HG03196 (cell line): ENCODE data around the gene P4HB.

Source experiments
- ATAC-seq: cut with Tn5 transposase; IDR thresholded peaks from one replicate; pipeline ENCODE4 v1.9.1; 2021; ENCODE audit not compliant: unreplicated experiment

Gene P4HB

DNA sequence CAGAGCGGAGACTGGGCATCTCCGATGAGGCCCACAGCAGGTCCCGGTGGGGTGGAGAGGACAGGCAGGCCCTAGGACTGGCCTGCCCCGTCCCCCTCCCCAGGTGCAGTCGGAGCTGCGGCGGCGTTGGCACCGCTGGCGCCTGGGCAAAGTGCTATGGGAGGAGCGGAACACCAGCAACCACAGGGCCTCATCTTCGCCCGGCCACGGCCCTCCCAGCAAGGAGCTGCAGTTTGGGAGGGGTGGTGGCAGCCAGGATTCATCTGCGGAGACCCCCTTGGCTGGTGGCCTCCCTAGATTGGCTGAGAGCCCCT is 47.0 kb downstream of the P4HB start:
- ATAC-seq, result no peak

- ATAC-seq, result no peak
Observed at GRCh38 chr17:81812571-81813370, 47.6 kb downstream of the P4HB start.

DNA sequence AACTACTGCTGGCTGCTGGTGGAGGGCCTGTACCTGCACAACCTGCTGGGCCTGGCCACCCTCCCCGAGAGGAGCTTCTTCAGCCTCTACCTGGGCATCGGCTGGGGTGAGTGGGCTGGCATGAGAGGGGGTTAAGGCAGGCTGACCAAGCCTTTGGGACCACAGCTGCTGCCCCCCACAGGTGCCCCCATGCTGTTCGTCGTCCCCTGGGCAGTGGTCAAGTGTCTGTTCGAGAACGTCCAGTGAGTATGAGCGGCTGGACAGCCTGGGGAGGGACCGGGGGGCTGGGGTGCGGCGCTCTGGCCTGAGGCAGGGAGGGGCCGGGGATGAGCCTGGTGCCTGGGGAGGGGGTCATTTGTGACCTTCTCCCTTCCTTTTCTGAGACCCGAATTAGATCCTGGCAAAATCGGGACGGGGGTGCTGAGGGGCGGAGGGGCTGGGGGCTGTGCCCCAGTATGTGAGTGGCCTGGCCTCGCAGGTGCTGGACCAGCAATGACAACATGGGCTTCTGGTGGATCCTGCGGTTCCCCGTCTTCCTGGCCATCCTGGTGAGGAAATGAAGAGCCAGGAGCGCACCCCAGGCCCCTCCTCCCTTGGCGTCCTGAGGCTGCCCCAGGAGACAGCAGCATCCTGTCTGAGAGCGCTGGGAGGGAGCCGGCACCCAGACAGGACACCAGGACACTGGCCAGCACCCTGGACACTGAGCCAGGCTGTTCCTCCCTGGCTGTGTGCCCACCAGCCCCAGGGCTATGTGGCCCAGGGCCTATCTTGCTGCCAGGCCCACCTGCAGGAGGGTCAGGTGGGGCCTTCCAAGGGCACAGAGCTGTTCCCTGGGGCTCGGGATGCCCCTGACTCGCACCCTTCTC is 48.4 kb downstream of the P4HB start:
- ATAC-seq, result no peak

GRCh38 chr17:81810892-81811704 is 49.2 kb downstream of the P4HB start:
- ATAC-seq, result no peak

DNA sequence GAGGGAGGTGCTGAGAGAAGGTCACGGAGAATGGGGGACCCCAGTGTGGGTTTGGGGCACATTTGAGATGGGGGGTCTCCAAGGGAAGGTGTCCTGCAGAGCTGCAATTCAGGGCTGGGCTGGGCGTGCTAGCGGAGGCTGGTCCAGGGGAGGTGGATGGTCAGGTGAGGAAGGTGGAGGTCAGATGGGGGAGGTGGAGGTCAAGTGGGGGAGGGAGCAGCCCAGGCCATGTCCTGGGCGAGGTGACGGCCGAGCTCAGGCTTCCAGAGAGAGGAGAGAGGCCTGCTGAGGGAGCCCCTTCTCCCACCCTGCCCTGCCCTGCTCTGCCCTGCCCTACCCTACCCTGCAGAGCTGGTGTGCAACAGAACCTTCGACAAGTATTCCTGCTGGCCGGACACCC is 49.9 kb downstream of the P4HB start:
- ATAC-seq, result no peak

- ATAC-seq, result no peak
Observed at GRCh38 chr17:81809556-81809998, 50.8 kb downstream of the P4HB start.

DNA sequence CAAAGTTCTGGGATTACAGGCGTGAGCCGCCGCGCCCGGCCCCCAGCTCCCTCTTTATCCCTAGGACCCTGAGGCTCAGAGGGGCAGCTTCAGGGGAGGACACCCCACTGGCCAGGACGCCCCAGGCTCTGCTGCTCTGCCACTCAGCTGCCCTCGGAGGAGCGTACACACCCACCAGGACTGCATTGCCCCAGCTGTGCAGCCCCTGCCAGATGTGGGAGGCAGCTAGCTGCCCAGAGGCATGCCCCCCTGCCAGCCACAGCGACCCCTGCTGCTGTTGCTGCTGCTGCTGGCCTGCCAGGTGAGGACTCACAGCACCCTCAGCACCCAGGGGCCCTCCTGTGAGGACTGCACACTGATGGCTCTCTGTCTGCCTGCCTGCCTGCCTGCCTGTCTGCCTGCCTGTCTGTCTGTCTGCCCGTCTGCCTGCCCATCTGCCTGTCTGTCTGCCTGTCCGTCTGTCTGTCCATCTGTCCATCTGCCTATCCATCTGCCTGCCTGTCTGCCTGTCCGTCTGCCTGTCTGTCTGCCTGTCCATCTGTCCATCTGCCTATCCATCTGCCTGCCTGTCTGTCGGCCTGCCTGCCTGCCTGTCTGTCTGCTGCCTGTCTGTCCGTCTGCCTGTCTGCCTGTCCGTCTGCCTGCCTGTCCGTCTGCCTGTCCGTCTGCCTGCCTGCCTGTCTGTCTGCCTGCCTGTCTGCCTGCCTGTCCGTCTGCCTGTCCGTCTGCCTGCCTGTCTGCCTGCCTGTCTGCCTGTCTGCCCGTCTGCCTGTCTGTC is 51.4 kb downstream of the P4HB start:
- ATAC-seq, result no peak

- ATAC-seq, result no peak
Observed at GRCh38 chr17:81807839-81808238, 52.5 kb downstream of the P4HB start.

DNA sequence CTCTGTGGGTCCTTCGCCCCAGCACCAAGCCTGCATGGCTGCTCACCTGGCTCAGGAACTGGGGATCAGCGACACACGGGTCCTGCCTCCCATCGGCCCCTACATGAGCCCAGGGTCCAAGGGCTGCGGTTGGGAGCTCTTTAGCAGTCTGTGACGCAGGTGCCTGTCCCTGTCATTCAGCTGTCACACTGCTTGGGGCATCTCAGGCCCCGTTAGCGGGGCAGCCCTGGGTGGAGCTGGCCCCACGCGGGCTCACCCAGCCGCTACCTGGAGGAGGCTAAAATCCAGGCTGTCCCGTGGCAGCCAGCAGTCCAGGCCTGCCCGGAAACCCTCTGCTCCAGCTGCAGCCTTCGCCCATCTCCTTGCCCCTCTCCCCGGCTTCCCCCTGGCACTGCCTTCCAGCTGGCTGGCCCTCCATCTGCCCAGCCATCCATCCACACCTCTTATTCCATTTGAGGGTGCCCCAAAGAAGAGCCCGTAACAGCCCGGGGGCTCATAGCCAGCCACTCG is 53.1 kb downstream of the P4HB start:
- no peak for ATAC-seq

GRCh38 chr17:81806461-81807209 is 53.7 kb downstream of the P4HB start:
- no peak for ATAC-seq

- no peak for ATAC-seq
Observed at GRCh38 chr17:81805707-81806460, 54.5 kb downstream of the P4HB start.

GRCh38 chr17:81804559-81805399 is 55.6 kb downstream of the P4HB start:
- no peak for ATAC-seq

GRCh38 chr17:81803728-81804558 is 56.4 kb downstream of the P4HB start, which contains the start of gene GCGR:
GCGR (plus strand) TSS chr17:81804150; CDS start chr17:81809019, 4,869 bp downstream.
- ATAC-seq, result no peak

DNA sequence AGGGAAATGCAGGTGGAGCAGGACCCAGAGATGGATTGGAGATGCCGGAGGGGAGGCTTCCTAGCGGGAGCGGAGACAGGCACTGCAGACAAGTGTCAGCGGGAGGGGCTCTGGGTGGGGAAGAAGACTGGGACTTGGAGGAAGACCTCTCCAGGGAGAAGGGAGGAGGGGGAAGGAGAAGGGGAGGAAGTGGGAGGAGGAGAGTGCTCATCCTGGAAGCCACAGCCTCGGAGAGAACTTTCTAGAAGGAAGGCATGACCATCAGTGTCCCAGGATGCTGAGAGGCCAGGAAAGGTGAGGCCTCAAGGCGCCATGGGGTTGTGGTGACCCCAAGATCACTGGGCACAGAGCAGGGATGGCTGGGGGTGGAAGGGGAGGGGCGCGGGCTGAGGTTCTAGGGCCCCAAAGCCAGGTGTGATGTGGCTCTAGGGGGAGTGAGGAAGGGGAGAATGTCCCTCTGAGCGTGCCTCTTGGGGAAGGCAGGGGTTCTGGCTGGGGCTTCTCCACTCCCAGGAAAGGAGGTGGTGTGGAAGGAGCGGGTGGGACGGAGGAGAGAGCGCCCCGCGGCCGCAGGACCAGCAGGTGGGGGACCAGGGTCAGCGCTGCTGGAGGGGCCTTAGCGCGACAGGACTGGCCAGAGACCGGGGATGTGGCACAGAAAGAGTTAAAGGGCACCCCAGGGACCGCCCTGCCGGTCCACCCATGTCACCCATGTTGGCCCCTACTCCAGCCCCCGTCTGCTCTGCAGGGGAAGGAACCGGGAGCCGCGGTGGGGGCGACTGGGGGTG is 57.3 kb downstream of the P4HB start:
- no peak for ATAC-seq

DNA sequence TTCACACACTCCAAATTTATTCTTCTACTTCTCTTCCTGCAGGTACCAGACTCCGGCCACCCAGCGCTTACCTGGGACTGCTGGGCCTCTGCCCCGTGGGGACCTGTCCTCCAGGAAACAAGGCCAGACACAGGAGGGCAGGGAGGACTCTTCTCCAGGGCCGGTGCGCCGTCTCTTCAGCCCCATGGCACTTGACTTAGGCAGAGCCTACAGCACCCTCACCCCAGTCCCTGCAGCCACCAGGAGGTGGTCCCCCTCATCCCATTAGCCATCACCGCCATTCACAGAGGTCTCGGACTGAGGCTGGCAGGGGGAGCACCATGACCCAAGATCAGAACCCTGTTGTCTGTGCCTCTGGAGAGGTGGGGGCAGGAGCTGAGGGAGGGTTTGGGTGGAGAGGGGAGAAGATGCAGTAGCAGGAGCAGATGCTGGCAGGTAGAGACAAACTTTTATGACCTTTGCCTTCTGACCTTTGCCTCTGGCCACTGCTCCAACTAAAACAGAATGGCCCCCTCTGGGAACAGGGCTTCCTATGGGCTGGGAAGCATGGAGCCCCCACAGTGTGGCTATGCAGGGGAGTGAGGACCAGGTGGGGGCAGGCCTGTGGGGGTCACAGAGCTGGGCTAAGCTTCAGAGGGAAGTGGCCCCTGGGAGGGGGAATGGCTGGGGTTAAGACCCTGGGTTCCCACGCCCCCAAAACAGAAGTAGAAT is 58.1 kb downstream of the P4HB start:
- ATAC-seq, result no peak

- no peak for ATAC-seq
Observed at GRCh38 chr17:81801327-81801726, 59.0 kb downstream of the P4HB start.
